Keratinocyte (primary cell): Measurements from ENCODE around the gene FRMD7. TPM values are rescaled to one million over a fixed set of nuclear protein-coding genes. Genes with fewer than 3 reads are reported as not detected.
"Not testable (repeated sequence)": the region's sequence is repeated elsewhere in the genome, so short reads cannot be mapped to it uniquely, and the experiment has no call there.

Experiments used
- DNase-seq: peaks from one replicate; pipeline ENCODE4 v3.0.0-alpha.2; 2011; ENCODE audit warnings: low read depth, missing footprints, low spot score
- FAIRE-seq: peaks from 2 replicates; lab custom pipeline; 2011; peaks lifted over from hg19 to GRCh38; lab: Jason Lieb, UNC
- H2AFZ ChIP-seq: 2 replicates; pipeline ENCODE4 v1.6.0; 2012; ENCODE audit warnings: low read length, control low read depth, inconsistent platforms; ENCODE audit not compliant: control insufficient read depth
- H3K27ac ChIP-seq: 2 replicates; pipeline ENCODE4 v1.5.1; 2011; ENCODE audit warnings: low read length; ENCODE audit not compliant: control insufficient read depth, insufficient read depth
- H3K27me3 ChIP-seq: 3 replicates; pipeline ENCODE4 v1.6.0; 2011; ENCODE audit warnings: low read length; ENCODE audit not compliant: control insufficient read depth, insufficient read depth; ENCODE audit errors: extremely low read depth
- H3K36me3 ChIP-seq, 2 experiments: 2 replicates in 1 of 2; 3 replicates in 1 of 2; pipeline ENCODE4 v1.5.1; 2011; ENCODE audit warnings: low read length in 2 of 2, mild to moderate bottlenecking in 1 of 2; ENCODE audit not compliant: control insufficient read depth in 2 of 2, insufficient read depth in 2 of 2; ENCODE audit errors: extremely low read depth in 1 of 2
- H3K4me1 ChIP-seq: 3 replicates; pipeline ENCODE4 v1.5.1; 2011; ENCODE audit warnings: low read length; ENCODE audit not compliant: control insufficient read depth, insufficient read depth; ENCODE audit errors: extremely low read depth
- H3K4me2 ChIP-seq: 3 replicates; pipeline ENCODE4 v1.6.0; 2011; ENCODE audit warnings: low read depth, low read length; ENCODE audit not compliant: control insufficient read depth, insufficient read depth; ENCODE audit errors: extremely low read depth
- H3K4me3 ChIP-seq, 3 experiments: fragments of 200-600 bp in 1 of 3; sonication (generic) in 1 of 3; 2 replicates in 2 of 3; 3 replicates in 1 of 3; pipeline ENCODE4 v1.5.1; 2011 to 2016; ENCODE audit warnings: low read length in 3 of 3, mild to moderate bottlenecking in 3 of 3, control low read depth in 2 of 3, inconsistent platforms in 1 of 3, low read depth in 1 of 3, mixed read lengths in 1 of 3, mixed run types in 1 of 3, moderate library complexity in 1 of 3; ENCODE audit not compliant: control insufficient read depth in 2 of 3, insufficient read depth in 2 of 3; ENCODE audit errors: extremely low read depth in 1 of 3
- H3K79me2 ChIP-seq: 2 replicates; pipeline ENCODE4 v1.6.0; 2012; ENCODE audit warnings: low read length; ENCODE audit not compliant: control insufficient read depth, insufficient read depth
- H3K9ac ChIP-seq: 3 replicates; pipeline ENCODE4 v1.6.0; 2011; ENCODE audit warnings: low read length; ENCODE audit not compliant: control insufficient read depth, insufficient read depth; ENCODE audit errors: extremely low read depth
- H3K9me1 ChIP-seq: 3 replicates; pipeline ENCODE4 v1.6.0; 2011; ENCODE audit warnings: low read length; ENCODE audit not compliant: control insufficient read depth, insufficient read depth; ENCODE audit errors: extremely low read depth
- H3K9me3 ChIP-seq: 2 replicates; pipeline ENCODE4 v1.5.1; 2012; ENCODE audit warnings: low read depth, low read length; ENCODE audit not compliant: control insufficient read depth
- H4K20me1 ChIP-seq: 3 replicates; pipeline ENCODE4 v1.6.0; 2011; ENCODE audit warnings: low read length; ENCODE audit not compliant: control insufficient read depth, insufficient read depth; ENCODE audit errors: extremely low read depth
- EZH2 ChIP-seq: IDR thresholded peaks from one replicate; pipeline ENCODE4 v1.6.1; 2012; ENCODE audit warnings: inconsistent platforms, mild to moderate bottlenecking, low read length, moderate library complexity
- dilution Hi-C: fragments of 300-500 bp; cut with MboI; formaldehyde crosslinking; loops from one replicate; pipeline ENCODE4 v1.7.0; 2020; ENCODE audit warnings: low sequenced_read_pairs; ENCODE audit not compliant: extremely low pct_ligation_motif_present
- polyA plus RNA-seq, 5 experiments: library from polyadenylated mRNA; depleted of rRNA in 3 of 5; stranded (reverse) in 3 of 5; stranded (forward) in 1 of 5; unstranded in 1 of 5; fragments of >200 nt; gene quantifications; 1 replicate in 1 of 5; 2 replicates in 3 of 5; 3 replicates in 1 of 5; pipeline versions ENCODE4 v1.2.1 to v1.2.3, GENCODE V29; 2011 to 2012; ENCODE audit warnings: missing spikeins in 2 of 5, low read depth in 1 of 5, low replicate concordance in 1 of 5
- TF ChIP-seq, protein P1 (sequence below), 3 experiments: IDR thresholded peaks in 1 of 3; conservative IDR thresholded peaks in 1 of 3; optimal IDR thresholded peaks in 1 of 3; 2 replicates in 2 of 3; 3 replicates in 1 of 3; pipeline versions ENCODE3 to v1.5.1; 2011; ENCODE audit warnings: low read length in 3 of 3, mild to moderate bottlenecking in 3 of 3, moderate library complexity in 2 of 3, control low read depth in 1 of 3, inconsistent platforms in 1 of 3; ENCODE audit not compliant: insufficient read depth in 2 of 3; ENCODE audit errors: extremely low read depth in 1 of 3

The FRMD7 gene
- polyA plus RNA-seq, 1 donor (not counting 4 experiments of a cell fraction or from before 2014, with no cell fraction given) = not detected

DNA sequence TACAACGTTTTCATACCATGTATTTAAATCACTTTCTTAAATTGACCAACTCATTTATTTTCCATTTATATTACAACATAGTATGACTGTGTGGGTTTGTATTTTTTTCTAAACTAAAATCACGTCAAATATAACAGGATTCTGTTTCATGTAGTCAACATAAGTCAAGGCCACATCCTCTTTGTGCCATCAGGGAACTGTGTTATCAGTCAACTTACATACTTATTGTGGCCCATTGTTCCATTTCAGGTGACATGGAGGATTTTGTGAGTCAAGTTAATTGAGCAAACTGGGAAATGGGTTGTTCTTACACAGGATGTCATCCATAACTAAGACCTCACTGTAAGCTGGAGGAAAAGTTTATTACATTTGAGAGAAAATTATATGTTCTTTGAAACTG, 68.8 kb downstream of the FRMD7 start:
- TF ChIP-seq EZH2 = no peak
- TF ChIP-seq, protein P1, sequence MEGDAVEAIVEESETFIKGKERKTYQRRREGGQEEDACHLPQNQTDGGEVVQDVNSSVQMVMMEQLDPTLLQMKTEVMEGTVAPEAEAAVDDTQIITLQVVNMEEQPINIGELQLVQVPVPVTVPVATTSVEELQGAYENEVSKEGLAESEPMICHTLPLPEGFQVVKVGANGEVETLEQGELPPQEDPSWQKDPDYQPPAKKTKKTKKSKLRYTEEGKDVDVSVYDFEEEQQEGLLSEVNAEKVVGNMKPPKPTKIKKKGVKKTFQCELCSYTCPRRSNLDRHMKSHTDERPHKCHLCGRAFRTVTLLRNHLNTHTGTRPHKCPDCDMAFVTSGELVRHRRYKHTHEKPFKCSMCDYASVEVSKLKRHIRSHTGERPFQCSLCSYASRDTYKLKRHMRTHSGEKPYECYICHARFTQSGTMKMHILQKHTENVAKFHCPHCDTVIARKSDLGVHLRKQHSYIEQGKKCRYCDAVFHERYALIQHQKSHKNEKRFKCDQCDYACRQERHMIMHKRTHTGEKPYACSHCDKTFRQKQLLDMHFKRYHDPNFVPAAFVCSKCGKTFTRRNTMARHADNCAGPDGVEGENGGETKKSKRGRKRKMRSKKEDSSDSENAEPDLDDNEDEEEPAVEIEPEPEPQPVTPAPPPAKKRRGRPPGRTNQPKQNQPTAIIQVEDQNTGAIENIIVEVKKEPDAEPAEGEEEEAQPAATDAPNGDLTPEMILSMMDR (optimal IDR thresholded peaks at IDR 0.05 in 1 of 3, IDR thresholded peaks at IDR 0.05 in 1 of 3, conservative IDR thresholded peaks at IDR 0.05 in 1 of 3; ENCODE audit: extremely low read depth in 1 of 3, insufficient read depth in 2 of 3, low read length in 3 of 3) = no peak
- Histone ChIP-seq H3K4me3 (no peak overlapping the region), H3K27ac (no peak overlapping the region), H3K4me2 (no peak overlapping the region), H3K4me1 (no peaks in the 10 kb centered on the region), H4K20me1 (no peaks in the 10 kb centered on the region), H3K9me3 (no peaks in the 10 kb centered on the region), H2AFZ (no peak overlapping the region), H3K79me2 (no peaks in the 10 kb centered on the region), H3K9ac (no peak overlapping the region), H3K9me1 (no peaks in the 10 kb centered on the region), H3K36me3 (no peaks in the 10 kb centered on the region), H3K27me3 (no peaks in the 10 kb centered on the region)
- no peak for FAIRE-seq
- dilution Hi-C loops = no loop called here
- no peak for DNase-seq

DNA sequence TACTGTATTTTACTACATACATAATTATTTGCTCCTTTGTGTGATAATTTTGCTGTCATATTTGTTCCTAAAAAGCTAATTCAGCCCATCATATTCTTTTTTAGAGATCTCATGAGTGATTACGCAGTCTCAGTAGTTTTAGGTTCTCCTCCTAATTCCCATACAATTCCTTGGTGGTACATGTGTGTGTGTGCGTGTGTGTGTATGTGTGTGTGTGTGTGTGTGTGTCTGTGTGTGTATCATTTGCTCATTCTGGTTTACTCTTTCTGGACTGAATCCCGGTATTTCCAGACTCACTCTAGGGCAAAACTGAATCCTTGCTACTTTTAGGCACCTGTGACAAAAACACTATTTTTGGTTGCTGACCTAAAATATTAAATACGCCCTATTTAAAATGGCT, 69.8 kb downstream of the FRMD7 start:
- H3K9me3 ChIP-seq = no peaks in the 10 kb centered on the region
- FAIRE-seq = no peak
- dilution Hi-C loops = no loop called here

DNA sequence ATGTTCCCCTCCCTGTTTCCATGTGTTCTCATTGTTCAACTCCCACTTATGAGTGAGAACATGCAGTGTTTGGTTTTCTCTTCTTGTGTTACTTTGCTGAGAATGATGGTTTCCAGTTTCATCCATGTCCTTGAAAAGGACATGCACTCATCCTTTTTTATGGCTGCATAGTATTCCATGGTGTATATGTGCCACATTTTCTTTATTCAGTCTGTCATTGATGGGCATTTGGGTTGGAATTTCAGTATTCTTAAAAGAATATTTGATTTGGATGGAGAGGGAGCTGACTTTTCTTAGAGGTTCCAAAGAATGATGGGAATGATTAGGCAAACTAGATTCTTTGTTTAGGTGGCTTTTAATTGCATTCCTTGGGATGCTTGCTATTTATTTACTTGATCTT, 76.0 kb downstream of the FRMD7 start:
- dilution Hi-C loops, H4K20me1 ChIP-seq, FAIRE-seq, H3K9me3 ChIP-seq, H3K79me2 ChIP-seq, H3K4me2 ChIP-seq, H3K4me3 ChIP-seq, DNase-seq, H3K9ac ChIP-seq, H3K4me1 ChIP-seq, H3K9me1 ChIP-seq, H2AFZ ChIP-seq, H3K27me3 ChIP-seq, H3K36me3 ChIP-seq, H3K27ac ChIP-seq: not testable (repeated sequence)

More for the DNA sequence above, 69.8 kb downstream of the FRMD7 start:
- Histone ChIP-seq H4K20me1 (no peaks in the 10 kb centered on the region), H3K4me2 (no peak overlapping the region), H3K27me3 (no peaks in the 10 kb centered on the region), H2AFZ (no peak overlapping the region), H3K36me3 (no peaks in the 10 kb centered on the region), H3K79me2 (no peaks in the 10 kb centered on the region), H3K9ac (no peak overlapping the region), H3K4me1 (no peaks in the 10 kb centered on the region), H3K9me1 (no peaks in the 10 kb centered on the region), H3K4me3 (no peak overlapping the region), H3K27ac (no peak overlapping the region)
- TF ChIP-seq EZH2 = no peak
- TF ChIP-seq, protein P1 (optimal IDR thresholded peaks at IDR 0.05 in 1 of 3, IDR thresholded peaks at IDR 0.05 in 1 of 3, conservative IDR thresholded peaks at IDR 0.05 in 1 of 3; ENCODE audit: extremely low read depth in 1 of 3, insufficient read depth in 2 of 3, low read length in 3 of 3) = no peak
- no peak for DNase-seq
